HG03354 (cell line): ENCODE data around the gene PLEKHG4B.
"Not testable (repeated sequence)": the region's sequence is repeated elsewhere in the genome, so short reads cannot be mapped to it uniquely, and the experiment has no call there.

ENCODE experiments used
- ATAC-seq: cut with Tn5 transposase; IDR thresholded peaks from one replicate; pipeline ENCODE4 v1.9.1; 2021; ENCODE audit warnings: mild to moderate bottlenecking; ENCODE audit not compliant: unreplicated experiment, poor library complexity, severe bottlenecking

PLEKHG4B gene

GRCh38 chr5:163338-163620 lies 71.3 kb downstream of the PLEKHG4B start:
- no peak for ATAC-seq

GRCh38 chr5:163841-164240 lies 71.9 kb downstream of the PLEKHG4B start:
- ATAC-seq: no peak

GRCh38 chr5:164244-164643 lies 72.3 kb downstream of the PLEKHG4B start:
- no peak for ATAC-seq

GRCh38 chr5:164783-165182 lies 72.8 kb downstream of the PLEKHG4B start:
- ATAC-seq: not testable (repeated sequence)

GRCh38 chr5:166441-167372 lies 74.7 kb downstream of the PLEKHG4B start:
- no peak for ATAC-seq

GRCh38 chr5:167511-167910 lies 75.5 kb downstream of the PLEKHG4B start:
- ATAC-seq: no peak

- ATAC-seq: no peak
Measured at GRCh38 chr5:167982-168660, 76.2 kb downstream of the PLEKHG4B start.

GRCh38 chr5:169071-169727 lies 77.2 kb downstream of the PLEKHG4B start:
- no peak for ATAC-seq

GRCh38 chr5:169728-170094 lies 77.7 kb downstream of the PLEKHG4B start:
- no peak for ATAC-seq

- no peak for ATAC-seq
Measured at GRCh38 chr5:170971-171800, 79.2 kb downstream of the PLEKHG4B start.

- ATAC-seq: no peak
Measured at GRCh38 chr5:171801-172331, 79.9 kb downstream of the PLEKHG4B start.

GRCh38 chr5:172421-172820 lies 80.5 kb downstream of the PLEKHG4B start:
- no peak for ATAC-seq

- no peak for ATAC-seq
Measured at GRCh38 chr5:172841-173251, 80.9 kb downstream of the PLEKHG4B start.

GRCh38 chr5:173392-174290 lies 81.7 kb downstream of the PLEKHG4B start:
- no peak for ATAC-seq

GRCh38 chr5:174291-174600 lies 82.3 kb downstream of the PLEKHG4B start:
- ATAC-seq: no peak

- ATAC-seq: no peak
Measured at GRCh38 chr5:174876-175465, 83.0 kb downstream of the PLEKHG4B start.

- no peak for ATAC-seq
Measured at GRCh38 chr5:176296-176823, 84.4 kb downstream of the PLEKHG4B start.

- no peak for ATAC-seq
Measured at GRCh38 chr5:178110-178509, 86.1 kb downstream of the PLEKHG4B start.
